Neural cell (in vitro differentiated cells): Measurements from ENCODE around the gene SPRR2F. TPM values are rescaled to one million over a fixed set of nuclear protein-coding genes. Genes with fewer than 3 reads are reported as not detected.

Source experiments
- polyA plus RNA-seq: library from polyadenylated mRNA; depleted of rRNA; stranded (reverse); fragments of >200 nt; gene quantifications from 2 replicates; pipeline ENCODE4 v1.2.3, GENCODE V29; 2014
- small RNA-seq, 3 experiments: library from RNA; depleted of rRNA; stranded (forward); fragments of <200 nt; gene quantifications; one replicate each; pipeline ENCODE3, GENCODE V24; 2012

The SPRR2F gene
- polyA plus RNA-seq, 1 donor from 2014 or later: not detected

Small RNA genes within 50 kb of the gene (small RNA-seq; reads per million reads assigned to genes)
- 0 reads per million in 3 experiments for gene SPRR2C

Other genes with a start within 250 kb of the SPRR2F start
- gene SMCP, start 235.2 kb downstream of the SPRR2F start, polyA plus RNA-seq: not detected in 2 replicates
- not detected in 2 replicates for gene IVL, start 205.0 kb downstream of the SPRR2F start, polyA plus RNA-seq
- not detected in 2 replicates for gene SPRR5, start 166.3 kb downstream of the SPRR2F start, polyA plus RNA-seq
- not detected in 2 replicates for gene SPRR4, start 142.9 kb downstream of the SPRR2F start, polyA plus RNA-seq
- gene SPRR1A, start 129.4 kb downstream of the SPRR2F start, polyA plus RNA-seq: not detected in 2 replicates
- gene SPRR3, start 111.8 kb downstream of the SPRR2F start, polyA plus RNA-seq: not detected in 2 replicates
- not detected in 2 replicates for gene SPRR1B, start 82.3 kb downstream of the SPRR2F start, polyA plus RNA-seq
- gene SPRR2D, start 72.4 kb downstream of the SPRR2F start, polyA plus RNA-seq: not detected in 2 replicates
- not detected in 2 replicates for gene SPRR2A, start 56.0 kb downstream of the SPRR2F start, polyA plus RNA-seq
- gene SPRR2B, start 41.9 kb downstream of the SPRR2F start, polyA plus RNA-seq: not detected in 2 replicates
- gene SPRR2E, start 19.0 kb downstream of the SPRR2F start, polyA plus RNA-seq: not detected in 2 replicates
- not detected in 2 replicates for gene SPRR2G, start 37.4 kb upstream of the SPRR2F start, polyA plus RNA-seq
- gene LELP1, start 89.9 kb upstream of the SPRR2F start, polyA plus RNA-seq: not detected in 2 replicates
- gene PRR9, start 104.1 kb upstream of the SPRR2F start, polyA plus RNA-seq: not detected in 2 replicates
- 0.42 and 1.3 TPM in 2 replicates for gene LORICRIN, start 146.2 kb upstream of the SPRR2F start, polyA plus RNA-seq
- gene PGLYRP3, start 199.4 kb upstream of the SPRR2F start, polyA plus RNA-seq: not detected in 2 replicates
- gene PGLYRP4, start 235.3 kb upstream of the SPRR2F start, polyA plus RNA-seq: not detected in 2 replicates
- not detected in 2 replicates for gene S100A9, start 244.3 kb upstream of the SPRR2F start, polyA plus RNA-seq